CD4-positive, alpha-beta T cell (primary cell): ENCODE results near the gene HAP1. TPM values are rescaled to one million over a fixed set of nuclear protein-coding genes. Genes with fewer than 3 reads are reported as not detected.

Experiments
- total RNA-seq, 174 experiments: library from RNA in 2 of 174; stranded (reverse) in 2 of 174; gene quantifications; one replicate each; pipeline ENCODE4 v1.2.3 and lab custom pipeline; 2021 to 2026

Gene HAP1
- total RNA-seq, 2 experiments from 2014 or later, result 0.11 TPM; not detected in 1

Other genes with a start within 250 kb of the HAP1 start
- gene KRT36, start 244.7 kb downstream of the HAP1 start, total RNA-seq, result not detected
- not detected for gene KRT13, start 229.0 kb downstream of the HAP1 start, total RNA-seq
- not detected for gene KRT15, start 215.8 kb downstream of the HAP1 start, total RNA-seq
- gene KRT19, start 206.3 kb downstream of the HAP1 start, total RNA-seq, result not detected
- not detected for gene KRT9, start 162.6 kb downstream of the HAP1 start, total RNA-seq
- not detected for gene KRT14, start 147.7 kb downstream of the HAP1 start, total RNA-seq
- not detected for gene KRT16, start 121.9 kb downstream of the HAP1 start, total RNA-seq
- gene KRT17, start 110.1 kb downstream of the HAP1 start, total RNA-seq, result not detected
- 1,000 to 10,000 TPM; 3,351 to 3,391 TPM for gene EIF1, start 45.8 kb downstream of the HAP1 start, total RNA-seq
- not detected for gene GAST, start 22.3 kb downstream of the HAP1 start, total RNA-seq
- gene JUP, start 52.1 kb upstream of the HAP1 start, total RNA-seq, result 1 to 10 TPM in 1 of 2 experiments, under 1 TPM in 1; 0.88 to 1.1 TPM
- gene P3H4, start 77.3 kb upstream of the HAP1 start, total RNA-seq, result 1 to 10 TPM; 1.3 to 2.3 TPM
- not detected for gene FKBP10, start 78.4 kb upstream of the HAP1 start, total RNA-seq
- 10 to 100 TPM; 25.7 to 29.7 TPM for gene NT5C3B, start 101.6 kb upstream of the HAP1 start, total RNA-seq
- not detected for gene KLHL10, start 103.2 kb upstream of the HAP1 start, total RNA-seq
- gene KLHL11, start 130.8 kb upstream of the HAP1 start, total RNA-seq, result 10 to 100 TPM; 32.9 to 34.0 TPM
- 10 to 100 TPM; 25.9 to 28.3 TPM for gene ACLY, start 184.3 kb upstream of the HAP1 start, total RNA-seq
- 1 to 10 TPM; 2.2 to 2.7 TPM for gene ODAD4, start 196.0 kb upstream of the HAP1 start, total RNA-seq
- 10 to 100 TPM; 19.2 to 23.4 TPM for gene CNP, start 232.2 kb upstream of the HAP1 start, total RNA-seq